Femur (tissue), 1 donor: ENCODE results near the gene CHRNA4.
A peak's percentile ranks its signal among the peaks of the same experiment; 100 is the strongest.

ENCODE experiments used
- DNase-seq: peaks from one replicate; pipeline ENCODE4 v3.0.0-alpha.2; 2017

Gene CHRNA4

DNA sequence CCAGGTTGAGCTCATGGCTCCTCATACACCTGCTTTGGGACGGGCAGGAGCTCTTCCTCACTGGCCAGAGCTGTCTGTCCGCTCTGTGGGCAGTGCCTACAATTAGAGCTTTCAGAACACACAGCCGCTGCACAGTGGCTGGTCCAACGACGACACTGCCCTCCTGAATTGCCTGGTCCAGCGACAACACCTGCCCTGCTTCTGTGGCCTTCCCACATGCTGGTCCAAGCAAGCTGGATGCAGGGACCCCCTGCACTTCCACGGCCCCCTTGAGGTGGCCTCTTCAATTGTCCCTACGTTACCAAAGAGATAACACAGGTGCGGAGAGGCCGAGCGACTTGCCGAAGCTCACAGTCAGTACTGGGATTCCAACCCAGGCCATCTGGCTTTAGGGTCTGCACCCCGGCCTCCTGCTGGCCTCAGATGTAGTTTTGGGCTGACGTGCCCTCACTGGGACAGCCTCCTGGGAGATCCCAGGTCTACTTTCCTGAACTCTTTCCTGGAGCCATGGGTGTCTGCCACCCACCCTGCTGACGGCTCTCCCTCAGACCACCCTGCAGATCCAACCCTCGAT is 1.4 kb upstream of the CHRNA4 start:
- DNase-seq = no peak

GRCh38 chr20:63361519-63362435 is 628 bp upstream of the CHRNA4 start:
- DNase-seq = no peak

- no peak for DNase-seq
Observed at GRCh38 chr20:63359937-63360849, 956 bp downstream of the CHRNA4 start.

GRCh38 chr20:63359164-63359934 is 1.8 kb downstream of the CHRNA4 start:
- DNase-seq = no peak

- DNase-seq = no peak
Observed at GRCh38 chr20:63357921-63358905, 2.9 kb downstream of the CHRNA4 start.

GRCh38 chr20:63356931-63357879 is 3.9 kb downstream of the CHRNA4 start:
- DNase-seq = no peak

GRCh38 chr20:63356511-63356910 is 4.6 kb downstream of the CHRNA4 start:
- no peak for DNase-seq

GRCh38 chr20:63355781-63356295 is 5.3 kb downstream of the CHRNA4 start:
- no peak for DNase-seq

DNA sequence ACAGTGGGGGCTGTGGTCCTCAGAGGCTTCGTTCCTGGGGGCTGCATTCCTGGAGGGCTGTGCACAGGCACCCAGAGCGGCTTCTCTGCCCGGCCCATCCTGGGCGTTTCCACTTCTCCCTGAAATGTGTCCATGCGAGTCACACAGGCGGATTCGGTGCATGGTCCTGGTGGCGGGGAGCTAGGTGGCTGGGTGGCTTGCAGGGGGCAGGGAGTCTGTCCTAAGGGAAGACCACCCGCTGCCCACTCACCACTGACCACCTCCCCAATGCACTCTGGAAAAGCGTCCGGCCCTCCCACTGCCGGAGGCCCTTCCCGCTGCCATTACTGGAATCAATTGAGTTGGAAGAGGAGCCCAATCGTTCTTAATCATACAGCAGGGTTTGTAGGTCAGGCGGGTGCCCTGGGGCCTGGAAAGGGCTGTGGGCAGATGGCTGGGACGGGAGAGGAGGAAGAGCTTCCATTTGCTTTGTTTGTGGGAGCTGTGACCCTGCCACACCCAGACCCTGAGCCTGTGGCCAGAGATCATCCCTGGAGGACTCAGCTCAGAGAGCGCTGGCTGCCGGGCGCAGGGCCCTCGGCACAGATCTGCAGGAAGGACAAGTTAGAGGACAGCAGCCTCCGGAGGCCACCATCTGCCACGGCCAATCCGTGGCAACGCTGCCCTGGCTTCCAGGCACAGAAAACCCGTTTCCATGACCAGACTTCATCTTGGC is 6.4 kb downstream of the CHRNA4 start:
- no peak for DNase-seq

- DNase-seq = no peak
Observed at GRCh38 chr20:63352811-63353221, 8.3 kb downstream of the CHRNA4 start.

- peak; percentile 77 for DNase-seq
Observed at GRCh38 chr20:63351811-63352591, 9.1 kb downstream of the CHRNA4 start.

GRCh38 chr20:63351326-63351700 is 9.8 kb downstream of the CHRNA4 start:
- no peak for DNase-seq

- DNase-seq = no peak
Observed at GRCh38 chr20:63350597-63351325, 10.4 kb downstream of the CHRNA4 start.

DNA sequence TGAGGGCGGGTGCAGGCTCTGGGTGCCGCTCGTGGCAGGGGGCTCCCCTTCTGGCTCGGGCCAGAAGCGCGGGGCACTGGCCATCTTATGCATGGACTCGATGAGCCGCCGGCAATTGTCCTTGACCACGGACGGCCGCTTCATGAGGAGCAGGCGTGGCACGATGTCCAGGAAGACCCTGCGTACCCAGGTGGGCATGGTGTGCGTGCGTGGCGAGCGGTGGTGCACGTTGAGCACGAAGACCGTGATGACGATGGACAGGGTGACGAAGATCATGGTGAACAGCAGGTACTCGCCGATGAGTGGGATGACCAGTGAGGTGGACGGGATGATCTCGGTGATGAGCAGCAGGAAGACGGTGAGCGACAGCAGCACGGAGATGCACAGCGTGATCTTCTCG is 11.0 kb downstream of the CHRNA4 start:
- no peak for DNase-seq

- DNase-seq = no peak
Observed at GRCh38 chr20:63349516-63349895, 11.6 kb downstream of the CHRNA4 start.

DNA sequence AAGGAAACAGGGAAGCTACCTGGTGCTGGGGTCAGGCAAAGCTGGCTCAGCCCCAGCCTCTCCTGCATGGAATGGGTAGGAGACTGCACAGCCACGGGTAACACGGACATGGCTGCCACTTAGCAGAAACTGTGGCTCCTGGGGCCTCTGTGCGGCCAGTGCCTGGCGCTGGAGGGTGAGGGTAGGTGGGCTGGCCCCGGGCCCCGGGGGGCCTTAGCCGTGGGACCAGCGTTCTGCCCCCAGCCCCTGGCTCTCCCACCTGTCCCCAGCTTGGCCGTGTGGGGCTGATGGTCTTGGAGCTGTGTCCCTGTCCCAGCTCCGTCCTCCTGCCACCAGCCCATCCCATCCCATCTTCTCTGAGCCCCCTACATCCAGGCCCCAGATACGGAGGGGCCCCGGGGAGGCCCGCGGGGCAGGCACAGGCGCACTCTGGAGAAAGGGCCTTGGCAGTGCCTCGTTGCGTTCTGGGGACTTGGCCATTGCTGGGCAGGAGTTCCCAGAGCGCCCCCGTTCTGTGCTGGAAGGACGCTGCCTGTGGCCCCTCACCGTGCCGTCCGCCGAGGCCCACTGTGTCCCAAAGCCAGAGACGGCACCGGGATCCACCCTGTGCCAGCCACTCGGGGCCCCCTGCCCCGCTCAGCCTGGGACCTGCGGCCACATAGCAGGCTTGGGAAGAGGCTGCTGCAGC is 12.2 kb downstream of the CHRNA4 start:
- DNase-seq = no peak
